HepG2 (cell line): ENCODE data around the gene NT5M. TPM values are rescaled to one million over a fixed set of nuclear protein-coding genes. Genes with fewer than 3 reads are reported as not detected.

Experiments used
- ESRRA ChIP-seq: sonication (generic); formaldehyde crosslinking; IDR thresholded peaks from 2 replicates; pipeline ENCODE4 v1.5.1; 2020; ENCODE audit warnings: mild to moderate bottlenecking, low read depth, missing genetic modification reagents
- GATAD2A ChIP-seq: IDR thresholded peaks from 2 replicates; pipeline ENCODE4 v1.6.1; 2016
- GPN1 ChIP-seq: sonication (generic); formaldehyde crosslinking; IDR thresholded peaks from 2 replicates; pipeline ENCODE4 v1.5.1; 2020; ENCODE audit warnings: missing genetic modification reagents, borderline replicate concordance
- MTF2 ChIP-seq: sonication (generic); formaldehyde crosslinking; IDR thresholded peaks from 2 replicates; pipeline ENCODE4 v1.5.0; 2020; ENCODE audit warnings: missing genetic modification reagents, borderline replicate concordance
- NFE2L2 ChIP-seq: fragments of 150-350 bp; IDR thresholded peaks from 2 replicates; pipeline ENCODE4 v1.6.1; 2014; ENCODE audit warnings: low read length
- PAWR ChIP-seq: sonication (generic); formaldehyde crosslinking; IDR thresholded peaks from 2 replicates; pipeline ENCODE4 v1.4.0; 2020; ENCODE audit warnings: missing genetic modification reagents, mild to moderate bottlenecking, borderline replicate concordance
- PRPF4 ChIP-seq: fragments of 200-400 bp; formaldehyde crosslinking; IDR thresholded peaks from 2 replicates; pipeline ENCODE4 v1.6.1; 2016; ENCODE audit warnings: low read length, low read depth; ENCODE audit not compliant: poor library complexity, severe bottlenecking
- PTBP1 ChIP-seq: fragments of 200-400 bp; formaldehyde crosslinking; IDR thresholded peaks from 2 replicates; pipeline ENCODE4 v1.6.1; 2018; ENCODE audit warnings: low read length, low read depth; ENCODE audit not compliant: poor library complexity, severe bottlenecking
- THYN1 ChIP-seq: sonication (generic); formaldehyde crosslinking; IDR thresholded peaks from 2 replicates; pipeline ENCODE4 v1.8.1; 2023; ENCODE audit warnings: low read depth, mild to moderate bottlenecking, moderate library complexity, missing genetic modification reagents, borderline replicate concordance
- ZIK1 ChIP-seq: sonication (generic); formaldehyde crosslinking; IDR thresholded peaks from 2 replicates; pipeline ENCODE4 v1.5.0; 2020; ENCODE audit warnings: mild to moderate bottlenecking, low read depth, missing genetic modification reagents, borderline replicate concordance
- ZNF264 ChIP-seq: sonication (generic); formaldehyde crosslinking; IDR thresholded peaks from 2 replicates; pipeline ENCODE4 v1.4.0; 2020; ENCODE audit warnings: missing genetic modification reagents
- ZNF30 ChIP-seq: sonication (generic); formaldehyde crosslinking; IDR thresholded peaks from 2 replicates; pipeline ENCODE4 v1.5.0; 2020; ENCODE audit warnings: mild to moderate bottlenecking, missing genetic modification reagents
- ZNF549 ChIP-seq: sonication (generic); formaldehyde crosslinking; IDR thresholded peaks from 2 replicates; pipeline ENCODE4 v1.5.0; 2020; ENCODE audit warnings: missing genetic modification reagents
- ZNF558 ChIP-seq: sonication (generic); formaldehyde crosslinking; IDR thresholded peaks from 2 replicates; pipeline ENCODE4 v1.9.0; 2022; ENCODE audit warnings: mild to moderate bottlenecking, missing genetic modification reagents, borderline replicate concordance
- ZSCAN30 ChIP-seq: sonication (generic); formaldehyde crosslinking; IDR thresholded peaks from 2 replicates; pipeline ENCODE4 v1.5.0; 2020; ENCODE audit warnings: mild to moderate bottlenecking, missing genetic modification reagents
- polyA plus RNA-seq, 8 experiments: library from polyadenylated mRNA; depleted of rRNA in 3 of 8; stranded (reverse) in 7 of 8; unstranded in 1 of 8; fragments of >200 nt; fragmentation: Illumina TruSeq in 4 of 8; extraction: Trizol in 4 of 8; gene quantifications; 2 replicates each; pipeline versions ENCODE4 v1.2.1 to v1.2.3, GENCODE V29; 2011 to 2016; ENCODE audit warnings: low read depth in 4 of 8, missing spikeins in 1 of 8, mixed read lengths in 1 of 8; ENCODE audit not compliant: insufficient read depth in 1 of 8
- total RNA-seq, 5 experiments: library from RNA; depleted of rRNA; stranded (reverse); fragments of >200 nt; fragmentation: Illumina TruSeq; extraction: Trizol; gene quantifications; 2 replicates each; pipeline ENCODE4 v1.2.3, GENCODE V29; 2016; ENCODE audit warnings: low read depth in 1 of 5
- TF ChIP-seq, protein P1 (sequence below): sonication (generic); formaldehyde crosslinking; IDR thresholded peaks from 2 replicates; pipeline ENCODE4 v1.8.1; 2023; ENCODE audit warnings: mild to moderate bottlenecking, inconsistent platforms, moderate library complexity, missing genetic modification reagents, borderline replicate concordance
- TF ChIP-seq, protein P2 (sequence below): conservative IDR thresholded peaks from 2 replicates; pipeline ENCODE4 v1.6.1; 2018; ENCODE audit warnings: missing genetic modification reagents
- TF ChIP-seq, protein P3 (sequence below): sonication (generic); formaldehyde crosslinking; conservative IDR thresholded peaks from 2 replicates; pipeline ENCODE4 v1.8.1; 2023; ENCODE audit warnings: missing genetic modification reagents
- TF ChIP-seq, protein P4 (sequence below): sonication (generic); formaldehyde crosslinking; conservative IDR thresholded peaks from 2 replicates; pipeline ENCODE4 v1.4.0; 2020; ENCODE audit warnings: missing genetic modification reagents
- TF ChIP-seq, protein P5 (sequence below): sonication (generic); formaldehyde crosslinking; IDR thresholded peaks from 2 replicates; pipeline ENCODE4 v1.8.1; 2023; ENCODE audit warnings: missing genetic modification reagents, inconsistent platforms, borderline replicate concordance

NT5M gene
- total and polyA plus RNA-seq, 2 of the 13 experiments (the other 11 are each of a cell fraction or from before 2014, with no cell fraction given): 0.55 to 0.78 TPM

DNA sequence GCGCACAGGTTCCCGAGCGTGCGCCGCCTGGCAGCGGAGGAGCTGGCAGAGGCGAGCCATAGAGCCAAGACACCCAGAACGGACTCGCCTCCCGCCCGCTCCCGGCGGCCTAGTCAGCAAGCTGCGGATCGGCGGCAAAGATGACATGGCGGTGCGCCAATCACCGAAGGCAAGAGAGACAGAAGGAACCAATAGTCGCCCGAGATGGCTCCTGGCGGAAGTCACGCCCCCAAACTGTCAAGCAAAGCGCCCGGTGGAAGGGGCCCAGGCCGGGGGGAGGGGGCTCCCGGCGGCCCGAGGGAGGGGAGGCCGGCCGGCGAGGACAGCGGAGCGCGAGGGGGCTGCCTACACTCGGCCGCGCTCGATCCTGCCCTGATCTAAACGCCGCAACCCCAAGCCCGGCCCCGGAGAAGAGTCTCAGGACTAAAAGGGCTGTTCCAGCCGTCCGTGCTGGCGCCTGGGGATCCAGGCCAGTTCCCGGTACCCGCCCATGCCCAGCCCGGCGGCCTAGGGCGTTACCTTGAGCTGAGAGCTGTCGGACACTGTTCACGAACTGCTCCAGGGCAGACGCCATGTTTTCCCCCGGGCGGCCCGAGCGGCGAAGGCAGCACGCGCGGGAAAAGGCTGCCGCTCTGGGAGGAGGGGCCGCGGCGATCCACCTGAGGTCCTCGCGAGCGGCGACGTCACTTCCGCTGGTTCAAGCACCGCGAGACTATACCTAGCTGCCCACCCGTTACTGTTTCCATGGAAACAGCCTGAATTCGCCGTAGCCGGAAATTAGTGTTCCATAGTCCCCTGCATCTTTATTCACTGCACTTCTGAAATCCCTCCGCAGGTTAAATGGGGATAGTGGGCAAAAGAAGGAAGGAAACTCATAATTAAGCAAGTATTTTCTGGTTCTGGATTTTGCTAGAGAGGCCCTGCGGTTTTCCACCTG, 22.3 kb upstream of the NT5M start, which contains the start of gene COPS3 (continued):
- TF ChIP-seq, protein P1, sequence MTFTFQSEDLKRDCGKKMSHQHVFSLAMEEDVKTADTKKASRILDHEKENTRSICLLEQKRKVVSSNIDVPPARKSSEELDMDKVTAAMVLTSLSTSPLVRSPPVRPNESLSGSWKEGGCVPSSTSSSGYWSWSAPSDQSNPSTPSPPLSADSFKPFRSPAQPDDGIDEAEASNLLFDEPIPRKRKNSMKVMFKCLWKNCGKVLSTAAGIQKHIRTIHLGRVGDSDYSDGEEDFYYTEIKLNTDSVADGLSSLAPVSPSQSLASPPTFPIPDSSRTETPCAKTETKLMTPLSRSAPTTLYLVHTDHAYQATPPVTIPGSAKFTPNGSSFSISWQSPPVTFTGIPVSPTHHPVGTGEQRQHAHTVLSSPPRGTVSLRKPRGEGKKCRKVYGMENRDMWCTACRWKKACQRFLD (CRISPR knock-in tag): no peak
- TF ChIP-seq ESRRA (CRISPR knock-in tag) (no peak), ZNF549 (CRISPR knock-in tag) (no peak), PAWR (CRISPR knock-in tag) (no peak), GATAD2A (no peak), ZNF30 (CRISPR knock-in tag) (no peak), ZIK1 (CRISPR knock-in tag) (peak; percentile 14; the same call in 1 of the 2 replicates), ZNF558 (CRISPR knock-in tag) (no peak), MTF2 (CRISPR knock-in tag) (no peak), ZSCAN30 (peak; percentile 80; the same call in 1 of the 2 replicates), PTBP1 (no peak), GPN1 (CRISPR knock-in tag) (peak; percentile 67; the same call in 1 of the 2 replicates), THYN1 (CRISPR knock-in tag) (no peak), ZNF264 (CRISPR knock-in tag) (no peak), NFE2L2 (no peak), PRPF4 (no peak)
- TF ChIP-seq, protein P2, sequence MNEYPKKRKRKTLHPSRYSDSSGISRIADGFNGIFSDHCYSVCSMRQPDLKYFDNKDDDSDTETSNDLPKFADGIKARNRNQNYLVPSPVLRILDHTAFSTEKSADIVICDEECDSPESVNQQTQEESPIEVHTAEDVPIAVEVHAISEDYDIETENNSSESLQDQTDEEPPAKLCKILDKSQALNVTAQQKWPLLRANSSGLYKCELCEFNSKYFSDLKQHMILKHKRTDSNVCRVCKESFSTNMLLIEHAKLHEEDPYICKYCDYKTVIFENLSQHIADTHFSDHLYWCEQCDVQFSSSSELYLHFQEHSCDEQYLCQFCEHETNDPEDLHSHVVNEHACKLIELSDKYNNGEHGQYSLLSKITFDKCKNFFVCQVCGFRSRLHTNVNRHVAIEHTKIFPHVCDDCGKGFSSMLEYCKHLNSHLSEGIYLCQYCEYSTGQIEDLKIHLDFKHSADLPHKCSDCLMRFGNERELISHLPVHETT (CRISPR knock-in tag): peak; percentile 89
- TF ChIP-seq, protein P3, sequence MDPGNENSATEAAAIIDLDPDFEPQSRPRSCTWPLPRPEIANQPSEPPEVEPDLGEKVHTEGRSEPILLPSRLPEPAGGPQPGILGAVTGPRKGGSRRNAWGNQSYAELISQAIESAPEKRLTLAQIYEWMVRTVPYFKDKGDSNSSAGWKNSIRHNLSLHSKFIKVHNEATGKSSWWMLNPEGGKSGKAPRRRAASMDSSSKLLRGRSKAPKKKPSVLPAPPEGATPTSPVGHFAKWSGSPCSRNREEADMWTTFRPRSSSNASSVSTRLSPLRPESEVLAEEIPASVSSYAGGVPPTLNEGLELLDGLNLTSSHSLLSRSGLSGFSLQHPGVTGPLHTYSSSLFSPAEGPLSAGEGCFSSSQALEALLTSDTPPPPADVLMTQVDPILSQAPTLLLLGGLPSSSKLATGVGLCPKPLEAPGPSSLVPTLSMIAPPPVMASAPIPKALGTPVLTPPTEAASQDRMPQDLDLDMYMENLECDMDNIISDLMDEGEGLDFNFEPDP: no peak
- TF ChIP-seq, protein P4, sequence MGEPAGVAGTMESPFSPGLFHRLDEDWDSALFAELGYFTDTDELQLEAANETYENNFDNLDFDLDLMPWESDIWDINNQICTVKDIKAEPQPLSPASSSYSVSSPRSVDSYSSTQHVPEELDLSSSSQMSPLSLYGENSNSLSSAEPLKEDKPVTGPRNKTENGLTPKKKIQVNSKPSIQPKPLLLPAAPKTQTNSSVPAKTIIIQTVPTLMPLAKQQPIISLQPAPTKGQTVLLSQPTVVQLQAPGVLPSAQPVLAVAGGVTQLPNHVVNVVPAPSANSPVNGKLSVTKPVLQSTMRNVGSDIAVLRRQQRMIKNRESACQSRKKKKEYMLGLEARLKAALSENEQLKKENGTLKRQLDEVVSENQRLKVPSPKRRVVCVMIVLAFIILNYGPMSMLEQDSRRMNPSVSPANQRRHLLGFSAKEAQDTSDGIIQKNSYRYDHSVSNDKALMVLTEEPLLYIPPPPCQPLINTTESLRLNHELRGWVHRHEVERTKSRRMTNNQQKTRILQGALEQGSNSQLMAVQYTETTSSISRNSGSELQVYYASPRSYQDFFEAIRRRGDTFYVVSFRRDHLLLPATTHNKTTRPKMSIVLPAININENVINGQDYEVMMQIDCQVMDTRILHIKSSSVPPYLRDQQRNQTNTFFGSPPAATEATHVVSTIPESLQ (CRISPR knock-in tag): 0 out of 2 replicates have a peak, but pooled peaks have one; percentile 53
- TF ChIP-seq, protein P5, sequence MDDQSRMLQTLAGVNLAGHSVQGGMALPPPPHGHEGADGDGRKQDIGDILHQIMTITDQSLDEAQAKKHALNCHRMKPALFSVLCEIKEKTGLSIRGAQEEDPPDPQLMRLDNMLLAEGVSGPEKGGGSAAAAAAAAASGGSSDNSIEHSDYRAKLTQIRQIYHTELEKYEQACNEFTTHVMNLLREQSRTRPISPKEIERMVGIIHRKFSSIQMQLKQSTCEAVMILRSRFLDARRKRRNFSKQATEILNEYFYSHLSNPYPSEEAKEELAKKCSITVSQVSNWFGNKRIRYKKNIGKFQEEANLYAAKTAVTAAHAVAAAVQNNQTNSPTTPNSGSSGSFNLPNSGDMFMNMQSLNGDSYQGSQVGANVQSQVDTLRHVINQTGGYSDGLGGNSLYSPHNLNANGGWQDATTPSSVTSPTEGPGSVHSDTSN (CRISPR knock-in tag): 0 out of 2 replicates have a peak, but pooled peaks have one; percentile 19
